Inflammatory macrophage treated with lipopolysaccharide for 1 hour (primary cell): ENCODE results near the gene SLC30A7.

ENCODE experiments used
- DNase-seq, 2 donors: peaks; one replicate each; pipeline ENCODE4 v3.0.0-alpha.2; 2020 to 2022

SLC30A7 gene

DNA sequence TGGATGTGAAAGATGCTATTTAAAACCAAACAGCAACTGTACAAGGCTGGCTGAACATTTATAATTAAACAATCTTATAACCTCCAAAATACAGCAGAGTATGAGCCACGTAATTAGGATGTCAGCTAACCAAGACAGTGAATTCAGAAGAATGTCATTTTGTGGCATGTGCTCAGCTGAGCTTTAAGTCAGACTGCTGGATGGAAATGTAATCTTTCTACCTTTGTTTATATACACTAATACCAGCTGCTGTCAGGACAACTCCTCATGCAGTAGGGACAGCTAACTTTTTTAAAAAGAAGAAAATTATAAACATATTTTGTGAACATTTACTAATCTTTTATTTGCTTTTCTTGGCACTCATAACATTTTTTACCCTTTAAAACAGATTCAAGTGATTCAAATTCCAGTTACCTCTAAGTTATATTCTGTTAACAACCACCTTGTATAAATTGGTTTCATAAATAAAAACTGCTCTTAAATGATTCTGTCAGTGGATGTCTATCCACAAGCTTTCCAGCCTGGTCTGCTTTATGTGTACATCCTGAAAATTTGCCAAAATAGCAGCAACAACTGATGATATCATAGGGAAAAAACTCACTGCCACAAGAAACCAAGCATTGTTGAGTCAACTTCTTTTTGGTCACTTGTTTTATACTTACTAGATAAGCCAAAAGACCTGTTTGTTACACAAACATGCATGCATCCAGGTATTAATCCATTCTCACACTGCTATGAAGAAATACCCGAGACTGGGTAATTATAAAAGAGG lies 93.6 kb downstream of the SLC30A7 start:
- no peak for DNase-seq

DNA sequence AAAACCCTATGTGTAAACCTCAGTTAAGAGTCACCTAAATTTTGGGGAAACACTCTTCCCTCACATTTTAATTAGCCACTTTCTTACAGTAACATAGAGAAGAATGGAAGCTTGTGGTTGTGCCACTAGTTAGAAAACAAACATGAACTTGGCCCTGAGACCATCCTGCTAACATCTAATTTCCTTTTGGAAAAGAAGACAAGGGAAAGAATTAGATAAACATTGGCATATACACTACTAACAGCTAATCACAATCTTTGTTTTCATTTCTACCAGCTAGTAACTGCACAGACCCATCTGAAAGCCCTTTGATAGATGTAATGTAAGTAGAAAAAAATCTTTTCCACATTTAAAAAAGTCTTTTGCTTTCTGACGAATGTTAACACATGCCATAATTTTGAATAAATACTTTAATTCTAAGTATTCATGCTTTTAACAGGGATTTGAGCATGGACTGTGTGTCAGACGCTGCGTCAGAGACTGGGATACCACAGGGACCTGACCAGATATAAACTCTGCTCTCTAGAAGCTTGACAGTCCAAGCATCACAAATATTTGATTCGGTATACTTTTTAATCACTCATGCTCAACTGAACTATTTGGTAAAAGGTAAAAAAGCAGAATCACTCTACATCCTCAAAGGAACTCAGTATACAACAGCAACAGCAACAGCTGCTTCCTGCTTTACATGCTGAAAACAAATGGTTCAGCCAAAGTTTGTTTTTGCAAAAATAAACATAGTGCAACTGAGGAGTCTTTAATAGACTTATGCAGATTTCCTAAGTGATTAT lies 99.5 kb downstream of the SLC30A7 start:
- no peak for DNase-seq

DNA sequence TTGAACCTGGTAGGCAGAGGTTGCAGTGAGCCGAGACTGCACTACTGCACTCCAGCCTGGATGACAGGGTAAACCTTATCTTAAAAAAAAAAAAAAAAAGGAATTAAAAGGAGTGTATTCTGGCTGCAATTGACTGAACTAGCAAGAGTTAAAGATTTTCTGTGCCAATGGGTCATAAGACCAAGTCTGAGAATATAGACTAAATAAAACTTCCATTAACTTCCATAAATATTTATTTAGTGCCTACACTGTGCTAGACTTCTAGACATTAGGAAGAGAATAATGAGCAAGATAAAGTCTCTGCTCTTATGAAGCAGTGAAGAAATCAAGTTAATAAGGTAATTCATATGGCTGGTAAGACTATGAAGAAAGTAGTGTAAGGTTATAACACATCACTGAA lies 102.5 kb downstream of the SLC30A7 start:
- no peak for DNase-seq

DNA sequence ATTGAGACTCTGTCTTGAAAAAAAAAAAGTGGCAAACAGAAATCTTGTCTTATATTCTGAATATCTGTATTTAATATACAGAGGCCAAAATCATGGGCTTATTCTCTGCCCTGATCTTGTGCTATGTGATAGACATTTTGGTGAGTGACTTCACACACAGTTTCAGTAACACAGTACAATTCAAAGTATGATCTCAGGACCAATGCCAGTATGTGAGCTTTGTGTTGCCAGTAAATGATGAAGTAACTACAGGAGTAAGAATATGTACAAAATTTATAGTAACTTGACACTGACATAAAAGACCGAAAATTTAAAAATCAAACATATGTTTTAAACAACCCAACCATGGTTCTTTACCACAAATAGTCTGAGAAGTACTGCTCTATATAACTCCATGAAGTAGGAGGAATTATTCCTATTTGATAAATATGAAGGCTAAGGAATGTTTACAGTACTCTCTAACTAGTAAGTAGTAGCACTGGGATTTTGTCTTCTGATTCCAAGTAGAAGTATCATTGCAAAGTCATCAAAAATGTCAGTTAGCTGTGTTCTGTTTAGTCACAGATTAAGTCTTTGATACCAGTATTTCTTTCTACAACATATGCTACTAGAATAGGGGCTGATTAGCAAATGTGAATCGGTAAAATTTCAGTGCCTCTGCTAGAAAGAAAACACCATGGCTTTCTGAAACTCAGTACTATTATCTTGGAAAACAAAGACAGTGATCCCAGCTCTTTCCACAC lies 104.4 kb downstream of the SLC30A7 start:
- no peak for DNase-seq

DNA sequence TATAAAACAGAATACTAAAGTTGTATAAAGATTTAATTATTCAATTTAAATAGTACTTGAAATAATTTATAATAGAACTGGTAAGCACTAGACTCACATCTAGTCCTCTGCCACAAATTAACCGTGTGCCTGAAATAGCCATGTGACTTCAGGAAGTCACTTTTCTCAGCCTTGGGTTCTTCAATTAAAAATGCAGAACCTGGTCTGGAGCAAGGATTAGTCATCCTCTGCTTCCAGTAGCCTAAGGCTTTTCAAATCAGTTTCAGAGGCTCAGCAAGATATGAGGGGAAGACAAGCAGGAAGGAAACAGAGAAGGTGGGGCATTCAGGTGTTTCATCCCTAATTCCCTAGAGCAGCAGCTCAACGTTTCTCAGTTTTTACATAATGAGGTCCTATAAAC lies 106.7 kb downstream of the SLC30A7 start:
- DNase-seq = peak; percentile 65 to 72

DNA sequence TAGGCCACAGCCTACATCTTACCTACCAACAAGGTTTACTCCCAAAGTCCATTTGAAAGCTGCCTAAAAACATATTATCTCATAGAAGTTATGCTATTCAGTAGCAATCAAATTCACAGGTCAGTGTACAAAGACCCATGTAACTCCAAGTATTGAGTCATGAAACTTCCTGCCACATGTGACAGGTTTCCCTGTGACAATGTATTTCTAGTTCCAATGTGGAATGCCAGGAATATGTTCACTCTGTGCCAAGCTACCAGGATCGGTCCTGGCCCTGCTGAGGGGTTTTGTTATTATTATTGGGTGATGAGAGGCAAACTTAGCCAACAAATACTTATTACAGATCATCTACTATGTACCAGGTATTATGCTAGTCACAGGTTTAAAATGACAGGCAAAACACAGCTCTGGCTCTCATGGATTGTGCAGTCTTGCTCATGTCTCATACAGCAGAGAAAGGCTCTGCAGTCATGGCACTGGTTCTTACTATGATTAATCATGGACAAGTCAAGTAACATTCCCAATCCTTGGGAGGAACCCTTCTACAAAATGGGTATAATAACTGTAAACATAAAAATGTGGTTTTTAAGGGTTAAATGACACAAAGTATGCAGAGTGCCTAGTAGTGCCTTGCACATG lies 107.2 kb downstream of the SLC30A7 start:
- no peak for DNase-seq

DNA sequence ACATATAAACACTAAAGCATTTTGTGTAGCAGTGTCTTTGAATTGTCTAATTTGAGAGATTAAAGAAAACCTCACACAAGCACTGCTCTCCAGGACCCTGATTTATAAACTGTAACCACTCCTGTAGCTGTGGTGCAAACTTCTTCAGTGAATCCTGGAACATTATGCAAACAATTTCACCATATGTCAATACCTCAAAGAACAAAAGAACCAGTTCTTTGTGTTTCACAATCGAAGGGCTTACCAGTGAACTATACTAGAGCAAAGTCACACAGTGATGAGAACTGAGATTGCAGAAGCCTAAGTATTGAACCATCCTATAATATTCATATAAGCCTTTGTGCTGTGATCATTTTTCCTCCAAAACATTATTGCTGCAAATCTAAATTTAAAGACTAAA lies 108.2 kb downstream of the SLC30A7 start:
- peak; percentile 20 to 42 for DNase-seq

DNA sequence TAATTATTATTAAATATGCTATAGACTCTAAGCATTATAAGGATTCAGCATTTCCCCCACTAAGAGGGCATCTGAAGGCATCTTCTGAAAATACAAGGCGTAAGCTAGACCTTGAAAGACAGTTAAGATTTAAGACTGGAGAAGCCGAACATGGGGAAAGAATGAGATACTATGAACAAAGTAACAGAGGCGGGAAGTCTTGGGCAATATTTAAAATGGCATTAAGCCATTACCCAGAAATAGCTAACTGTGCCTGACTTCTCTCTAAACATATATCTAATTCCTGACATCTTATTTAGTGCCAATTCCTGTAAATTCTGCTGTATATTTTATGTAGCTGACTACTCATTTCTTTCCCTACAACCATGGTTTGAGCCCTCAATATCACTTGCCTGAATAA lies 108.8 kb downstream of the SLC30A7 start:
- DNase-seq = peak; percentile 25 to 57

DNA sequence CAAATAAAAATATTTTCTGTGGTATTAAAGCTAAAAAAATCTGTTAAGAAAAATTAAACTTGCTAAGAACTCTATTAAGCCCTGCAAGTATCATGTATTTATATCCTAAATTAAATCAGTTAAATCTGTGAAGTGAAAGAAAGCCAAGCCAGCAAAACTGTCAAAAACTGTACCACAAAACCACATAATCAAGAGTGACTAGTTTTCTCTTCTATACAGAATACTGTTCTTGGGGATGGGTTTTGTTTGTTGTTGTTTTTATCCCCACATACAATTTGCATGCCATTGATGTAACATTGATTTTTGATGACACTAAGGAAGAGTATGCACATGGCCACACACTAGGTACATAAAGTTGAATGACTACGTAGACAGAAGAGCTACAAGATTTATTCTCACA lies 109.3 kb downstream of the SLC30A7 start:
- DNase-seq = no peak

DNA sequence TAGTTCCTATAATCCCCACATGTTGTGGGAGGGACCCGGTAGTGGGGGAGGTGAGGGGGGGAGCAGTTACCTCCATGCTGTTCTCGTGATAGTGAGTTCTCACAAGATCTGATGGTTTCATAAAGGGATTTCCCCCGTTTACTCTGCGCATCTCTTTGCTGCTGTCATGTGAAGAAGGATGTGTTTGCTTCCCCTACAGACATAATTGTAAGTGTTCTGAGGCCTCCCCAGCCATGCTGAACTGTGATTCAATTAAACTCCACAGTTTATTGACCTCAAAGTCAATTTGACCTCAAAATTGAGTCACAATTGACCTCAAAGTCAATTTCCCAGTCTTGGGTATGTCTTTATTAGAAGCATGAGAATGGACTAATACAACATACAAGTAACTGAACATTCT lies 110.0 kb downstream of the SLC30A7 start:
- no peak for DNase-seq

DNA sequence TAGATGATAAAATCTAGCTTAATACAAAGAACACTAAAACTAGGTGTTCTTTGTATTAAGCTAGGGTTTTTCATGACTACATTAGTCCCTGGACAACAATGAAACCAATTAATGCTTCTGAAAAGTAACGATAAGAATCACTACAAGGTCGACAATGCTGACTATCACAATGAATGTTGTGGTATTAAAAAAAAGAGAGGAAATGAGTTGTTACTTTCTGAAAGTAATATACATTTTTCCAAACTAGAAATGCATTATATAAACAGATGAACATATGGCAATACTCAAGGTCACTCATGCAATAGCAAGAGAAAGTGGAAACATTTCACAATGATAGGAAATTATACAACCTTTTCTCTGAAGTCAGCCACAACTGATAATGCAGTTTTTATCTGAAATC lies 110.7 kb downstream of the SLC30A7 start:
- peak; percentile 16 to 22 for DNase-seq

DNA sequence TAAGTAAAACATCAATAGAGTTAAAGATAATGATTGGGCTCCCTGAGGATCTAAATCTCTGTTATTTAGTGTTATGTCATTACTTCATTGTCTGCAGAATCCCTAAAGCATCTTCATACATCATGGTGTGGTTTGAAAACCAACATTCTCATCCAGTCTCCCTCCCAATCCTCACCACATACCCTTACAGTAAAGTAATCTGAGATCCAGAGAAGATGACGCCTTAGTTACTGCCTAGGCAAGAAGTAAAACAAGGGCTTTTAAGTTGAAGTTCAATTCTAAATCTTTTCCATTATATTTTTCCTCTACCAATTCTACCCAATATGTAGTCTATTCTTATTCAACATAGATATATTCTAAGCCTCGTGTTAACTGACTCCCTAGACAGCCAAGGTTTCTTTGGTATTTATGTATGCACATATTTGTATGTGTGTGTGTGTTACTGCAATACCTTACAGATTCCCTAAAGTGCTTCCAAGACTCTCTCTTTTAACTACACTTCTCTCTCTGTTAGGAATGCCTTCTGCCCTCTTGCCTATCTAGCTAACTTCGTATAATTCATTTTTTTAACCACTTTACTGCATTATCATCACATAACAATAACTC lies 112.4 kb downstream of the SLC30A7 start:
- no peak for DNase-seq

DNA sequence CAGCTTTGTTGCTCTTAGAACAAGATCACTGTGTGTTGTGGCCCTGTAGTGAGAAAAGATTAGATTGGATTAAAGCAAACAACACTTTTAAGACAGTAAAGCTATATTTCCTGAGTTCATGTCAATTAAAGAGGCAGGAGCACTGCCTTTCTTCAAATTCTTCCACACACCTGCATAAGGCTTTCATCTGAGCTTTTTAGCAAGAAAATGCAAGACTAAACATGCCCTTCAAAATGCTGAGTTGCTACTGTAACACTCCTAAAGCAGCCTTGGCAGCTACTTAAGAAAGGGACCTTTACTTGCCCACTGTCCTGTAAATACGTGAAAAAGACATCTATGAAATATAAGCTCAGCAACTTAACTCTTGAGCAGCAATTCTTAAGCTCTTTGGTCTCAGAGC lies 117.9 kb downstream of the SLC30A7 start:
- no peak for DNase-seq

DNA sequence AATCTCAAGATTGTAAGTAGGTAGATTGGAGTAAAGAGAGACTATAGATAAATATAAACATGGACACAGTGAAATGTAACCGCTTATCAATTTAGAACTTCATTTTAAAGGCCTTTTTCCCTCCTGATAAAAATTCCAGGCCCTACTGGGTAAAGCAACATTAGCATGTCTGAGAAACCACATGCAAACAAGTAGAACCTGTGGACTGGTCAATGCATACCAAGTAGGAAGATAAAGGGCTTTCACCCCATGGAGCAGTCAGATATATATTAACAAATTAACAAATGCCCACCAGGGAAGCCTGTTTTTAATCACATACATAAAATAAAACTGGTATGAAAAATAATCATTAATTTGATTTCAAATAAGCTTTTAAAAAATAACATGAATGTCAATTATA lies 121.6 kb downstream of the SLC30A7 start:
- no peak for DNase-seq

DNA sequence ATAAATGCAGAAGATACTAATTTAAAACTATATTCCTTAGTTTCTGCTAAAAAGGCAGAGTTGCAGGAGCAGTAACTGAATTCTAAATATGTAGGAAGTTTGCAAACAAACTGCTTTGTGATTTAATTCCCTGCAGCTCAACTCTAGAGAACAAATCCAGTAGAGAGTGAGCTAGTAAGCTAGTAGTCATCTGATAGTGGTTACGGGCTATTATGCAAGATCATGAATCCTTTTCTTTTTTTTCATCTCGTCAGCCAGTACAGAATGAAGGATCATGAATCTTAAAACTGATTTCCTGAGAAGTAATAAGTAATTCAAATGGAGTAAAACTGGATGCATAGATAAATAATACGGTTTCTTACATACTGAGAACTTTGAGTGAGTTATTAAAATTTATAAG lies 126.4 kb downstream of the SLC30A7 start:
- peak; percentile 16 to 33 for DNase-seq

DNA sequence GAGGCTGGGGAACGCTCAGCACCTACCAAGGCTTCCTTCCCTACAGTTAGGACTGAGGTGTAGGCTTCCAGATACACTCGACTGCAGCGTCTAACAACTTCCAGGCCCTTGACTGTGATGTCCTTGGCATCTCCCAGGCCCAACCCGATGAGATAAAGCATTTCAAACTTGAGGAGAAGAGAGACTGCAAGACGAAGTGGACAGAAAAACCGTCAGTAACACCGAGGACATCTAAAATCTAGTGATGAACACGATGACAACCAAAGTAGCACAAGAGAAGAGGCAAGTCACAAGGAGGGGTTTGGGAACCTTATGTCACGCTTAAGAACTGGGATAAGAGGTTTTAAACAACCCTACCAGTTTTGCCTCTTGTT lies 129.4 kb downstream of the SLC30A7 start:
- peak in 1 of 2 donors; percentile 7 for DNase-seq

DNA sequence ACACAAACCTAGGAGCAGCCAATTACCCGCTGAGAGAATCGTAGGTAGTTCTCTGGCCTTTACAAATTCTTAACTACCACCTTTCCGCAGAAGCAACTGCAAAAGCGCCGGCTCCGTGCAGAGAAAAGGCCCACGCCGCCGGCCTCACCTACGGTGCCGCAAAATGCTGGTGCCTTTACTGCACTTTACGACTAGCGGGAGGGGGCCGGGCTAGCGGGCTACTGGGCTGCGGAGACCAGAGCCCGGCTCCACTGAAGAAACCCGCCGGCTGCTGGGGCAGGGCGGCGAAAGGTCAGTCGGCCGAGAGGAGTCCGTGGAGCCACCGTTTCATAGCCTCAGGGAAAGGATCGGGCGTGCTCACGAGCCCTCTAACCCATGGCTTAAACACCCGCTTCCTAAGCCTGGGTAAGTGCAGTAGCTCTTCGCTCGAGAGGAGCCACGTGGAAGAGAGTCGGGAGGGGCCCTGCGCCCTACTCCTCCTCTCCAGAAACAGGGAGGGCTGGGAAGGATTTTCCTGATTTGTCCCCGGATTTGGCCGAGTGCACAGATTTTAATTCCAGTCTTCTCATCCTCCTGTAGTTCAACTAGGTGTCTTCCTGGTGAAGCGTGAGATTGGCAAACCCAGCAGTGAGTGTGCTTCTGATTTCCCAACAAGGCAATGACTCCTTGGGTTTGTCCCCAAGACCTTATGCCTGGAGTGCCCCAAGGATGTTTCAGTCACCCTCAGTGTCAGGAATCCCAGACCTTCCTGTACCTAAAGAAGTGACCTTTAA lies 130.0 kb downstream of the SLC30A7 start, which contains the start of gene DPH5:
Gene DPH5, minus strand, starts transcription at position 128 of the 773 bp plus-strand sequence. CDS start 341 bp downstream, outside the sequence.
- DNase-seq = peak; percentile 86 to 90

DNA sequence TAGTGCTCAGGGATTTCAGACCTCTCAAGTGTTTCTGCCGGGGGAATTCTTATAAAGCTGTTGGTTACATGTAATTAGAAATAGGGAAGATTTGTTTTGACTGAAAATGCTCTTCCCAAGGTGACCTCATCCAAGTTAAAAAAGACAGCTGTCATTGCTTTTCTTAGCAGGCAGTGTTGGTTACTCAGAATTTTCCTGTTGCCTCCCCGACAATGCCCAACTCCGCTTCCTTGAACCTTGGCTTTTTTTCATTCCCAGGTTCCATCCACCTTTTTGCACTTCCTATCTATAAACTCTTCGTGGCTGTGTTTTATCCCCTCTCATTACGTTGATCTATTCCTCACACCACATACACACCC lies 130.5 kb downstream of the SLC30A7 start:
- no peak for DNase-seq

DNA sequence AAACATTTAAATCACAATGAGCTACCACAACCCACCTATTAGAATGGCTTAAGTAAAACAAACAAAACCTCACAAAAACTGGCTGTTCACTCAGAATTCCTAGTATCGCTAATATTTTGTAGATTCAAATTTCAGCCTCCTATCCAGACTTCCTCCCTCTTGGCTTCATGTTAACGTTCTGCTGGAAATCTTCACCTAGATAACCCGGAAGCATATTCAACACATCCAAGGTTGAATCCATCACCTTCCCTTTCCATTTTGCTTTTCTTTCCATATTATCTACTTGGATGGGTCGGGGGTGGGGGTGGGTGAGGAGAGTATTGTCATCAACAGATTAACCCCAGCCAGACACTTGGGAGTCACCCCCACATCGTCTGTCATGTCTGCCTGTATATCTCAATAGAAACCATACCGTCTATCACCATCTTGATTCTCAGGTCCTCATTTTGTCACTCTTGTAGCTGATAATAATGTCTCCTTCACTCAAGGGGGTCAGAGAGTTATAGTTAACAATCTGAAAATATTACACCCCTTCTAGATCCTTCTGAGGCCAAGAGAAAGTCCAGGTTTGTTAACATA lies 131.4 kb downstream of the SLC30A7 start:
- no peak for DNase-seq

DNA sequence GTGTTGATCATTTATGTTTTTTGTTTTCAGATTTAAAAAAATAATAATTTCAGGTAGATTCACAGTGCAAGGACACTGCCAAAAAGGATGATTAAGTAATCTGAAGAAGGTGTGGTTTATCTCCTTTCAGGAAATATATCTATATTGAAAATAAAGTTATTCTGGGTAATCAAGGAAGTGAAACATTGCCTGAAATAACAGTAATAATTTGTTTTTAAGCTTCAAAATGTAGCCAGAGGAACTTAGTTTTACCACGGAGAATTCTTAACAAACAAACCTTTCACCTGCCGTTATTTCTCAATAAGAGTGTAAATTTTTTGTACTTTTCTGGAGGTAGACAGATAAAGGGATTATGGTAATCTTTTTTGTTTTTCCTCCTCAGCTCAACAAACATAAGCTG lies 132.6 kb downstream of the SLC30A7 start:
- DNase-seq = no peak

DNA sequence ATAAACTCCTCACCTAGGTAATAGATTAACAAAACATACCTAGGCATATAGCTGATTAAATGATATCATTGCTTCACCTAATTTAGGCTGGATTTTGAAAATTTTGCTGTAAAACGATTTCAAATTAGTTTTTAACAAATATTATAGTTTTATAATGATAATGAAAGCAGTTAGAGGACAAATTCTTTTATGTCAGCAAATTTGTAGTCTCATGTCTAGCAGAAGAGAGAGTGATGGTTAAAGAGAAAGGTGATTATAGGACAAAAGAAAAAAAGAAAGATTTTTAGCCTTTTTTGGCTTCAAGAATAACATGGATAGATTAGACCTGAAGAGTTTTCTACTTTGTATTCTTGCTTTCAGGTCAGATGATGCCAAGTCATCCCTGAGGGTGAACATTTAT lies 133.3 kb downstream of the SLC30A7 start:
- no peak for DNase-seq

DNA sequence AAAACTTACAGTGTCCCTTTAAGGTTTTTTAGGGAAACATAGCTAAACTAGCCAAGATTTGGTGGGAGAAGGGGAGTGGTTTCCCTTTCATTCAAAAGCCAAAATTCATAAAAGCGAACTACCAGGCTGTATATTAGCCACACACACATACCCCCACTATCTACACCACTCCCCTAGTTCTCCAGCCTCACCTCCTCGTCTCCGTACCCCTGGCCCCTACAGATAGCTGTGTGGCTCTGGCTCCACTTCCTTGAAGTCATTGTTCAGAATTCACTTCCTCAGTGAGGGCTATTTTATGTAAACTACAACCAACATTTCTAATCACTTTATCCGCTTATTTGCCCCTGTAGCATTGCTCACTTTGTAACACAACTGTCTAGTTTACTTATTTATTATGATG lies 135.0 kb downstream of the SLC30A7 start:
- no peak for DNase-seq
